DMS114 treated with DMSO at 0.1 percent for 48 hours (cell line): Measurements from ENCODE around the gene B3GNT3.
"Not testable (repeated sequence)": the region's sequence is repeated elsewhere in the genome, so short reads cannot be mapped to it uniquely, and the experiment has no call there.

Experiments used
- DNase-seq: peaks from one replicate; lab custom pipeline; 2025; ENCODE audit not compliant: unreplicated experiment; lab: John Stamatoyannopoulos, UW

Gene B3GNT3

DNA sequence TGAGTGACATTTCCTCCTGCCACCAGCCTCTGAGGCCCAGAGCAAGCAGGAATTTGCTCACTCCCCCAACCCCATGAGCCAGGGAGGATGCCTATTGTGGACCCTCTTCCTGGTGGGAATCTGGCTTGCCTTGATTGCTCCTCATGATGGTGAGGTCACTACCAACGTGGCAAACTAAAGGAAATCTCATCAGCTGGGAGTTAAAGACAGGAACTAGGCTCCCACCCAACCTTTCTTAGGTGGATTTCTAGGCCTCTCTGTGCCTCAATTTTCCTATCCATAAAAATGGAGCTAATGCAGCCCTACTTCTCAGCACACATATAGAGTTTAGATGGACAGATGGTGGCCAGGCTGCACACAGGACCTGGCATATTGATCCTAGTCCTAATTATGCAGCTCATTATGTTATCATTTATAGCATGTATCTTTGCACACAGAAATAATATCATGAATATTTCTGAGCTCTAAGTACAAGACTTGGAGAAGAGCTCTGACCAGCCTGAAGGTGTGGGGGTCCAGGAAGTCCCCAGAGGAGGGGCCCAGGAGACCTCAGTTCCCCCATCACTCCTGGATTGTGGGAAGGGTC, 2.0 kb downstream of the B3GNT3 start:
- DNase-seq: no peak

DNA sequence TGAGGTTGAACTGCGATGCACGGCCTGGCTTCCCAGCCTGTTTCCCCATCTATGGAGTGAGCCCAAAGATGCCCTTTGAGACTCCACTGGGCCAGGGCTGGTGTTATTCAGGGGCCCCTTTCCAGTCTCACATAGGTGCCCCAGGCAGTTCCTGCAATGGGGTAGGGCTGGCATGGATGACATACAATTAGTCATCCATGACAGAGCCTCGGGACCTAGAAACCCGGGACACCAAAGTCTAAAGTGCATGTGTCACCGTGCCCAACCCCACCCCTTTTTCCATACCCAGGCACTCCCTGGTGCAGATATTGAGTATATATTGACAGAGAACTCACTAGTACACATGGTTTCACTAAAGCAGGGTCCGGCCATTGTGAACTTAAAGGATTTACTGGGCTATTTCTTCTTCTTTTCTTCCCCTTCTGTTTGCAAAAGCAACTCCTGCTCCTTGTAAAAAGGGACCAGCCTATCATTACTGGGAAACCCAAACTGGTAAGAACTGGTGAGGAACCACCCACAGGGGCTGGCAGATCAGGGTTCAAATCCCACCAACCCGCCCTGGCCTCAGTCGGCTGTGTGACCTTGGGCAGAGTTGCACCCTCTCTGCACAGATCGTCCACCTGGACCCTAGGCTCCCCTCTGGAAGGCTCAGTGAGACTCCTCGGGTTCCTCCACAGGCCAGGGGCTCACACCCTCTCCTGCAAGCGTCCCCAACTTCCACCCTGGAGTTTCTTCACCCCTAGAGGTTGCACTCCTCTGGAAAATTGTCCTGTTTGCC, 2.7 kb downstream of the B3GNT3 start:
- no peak for DNase-seq

DNA sequence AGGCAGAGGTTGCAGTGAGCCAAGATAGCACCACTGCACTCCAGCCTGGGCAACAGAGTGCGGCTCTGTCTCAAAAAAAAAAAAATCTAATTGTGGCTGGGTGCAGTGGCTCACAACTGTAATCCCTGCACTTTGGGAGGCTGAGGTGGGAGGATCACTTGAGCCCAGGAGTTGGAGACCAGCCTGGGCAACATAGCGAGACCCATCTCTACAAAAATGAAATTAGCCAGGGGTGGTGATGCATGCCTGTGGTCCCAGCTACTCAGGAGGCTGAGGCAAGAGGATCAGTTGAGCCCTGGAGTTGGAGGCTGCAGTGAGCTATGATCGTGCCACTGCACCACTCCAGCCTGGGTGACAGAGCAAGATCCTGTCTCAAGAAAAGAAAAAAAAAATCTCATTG, 3.7 kb downstream of the B3GNT3 start:
- DNase-seq: not testable (repeated sequence)

DNA sequence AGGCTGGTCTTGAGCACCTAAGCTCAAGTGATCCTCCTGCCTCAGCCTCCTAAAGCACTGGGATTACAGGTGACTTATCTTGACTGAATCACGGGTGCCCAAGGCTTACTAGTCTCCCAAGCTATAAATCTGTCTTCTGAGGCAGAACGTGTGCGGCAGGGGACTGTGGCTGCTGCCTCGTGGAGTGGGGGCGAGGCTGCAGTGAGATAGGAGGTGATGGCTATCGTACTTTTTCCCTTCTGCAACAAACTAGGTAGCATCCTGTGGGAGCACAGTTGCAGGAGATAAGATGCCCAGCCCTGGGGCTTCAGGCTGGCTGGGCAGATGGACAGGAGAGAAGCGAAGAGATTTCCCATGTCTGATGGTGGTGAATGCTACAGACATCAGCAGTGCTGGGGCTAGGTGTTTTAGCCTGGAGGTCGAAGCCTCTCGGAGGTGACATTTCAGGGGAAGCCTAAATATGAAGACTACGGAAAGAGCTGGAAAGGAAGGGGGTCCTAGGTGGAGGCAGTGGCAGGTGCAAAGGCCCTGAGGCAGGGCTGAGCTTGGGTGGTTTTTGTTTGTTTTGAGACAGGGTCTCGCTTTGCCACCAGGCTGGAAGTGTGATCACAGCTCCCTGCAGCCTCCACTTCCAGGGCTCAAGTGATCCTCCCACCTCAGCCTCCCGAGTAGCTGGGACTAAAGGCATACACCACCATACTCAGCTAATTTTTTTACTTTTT, 7.4 kb downstream of the B3GNT3 start:
- no peak for DNase-seq

DNA sequence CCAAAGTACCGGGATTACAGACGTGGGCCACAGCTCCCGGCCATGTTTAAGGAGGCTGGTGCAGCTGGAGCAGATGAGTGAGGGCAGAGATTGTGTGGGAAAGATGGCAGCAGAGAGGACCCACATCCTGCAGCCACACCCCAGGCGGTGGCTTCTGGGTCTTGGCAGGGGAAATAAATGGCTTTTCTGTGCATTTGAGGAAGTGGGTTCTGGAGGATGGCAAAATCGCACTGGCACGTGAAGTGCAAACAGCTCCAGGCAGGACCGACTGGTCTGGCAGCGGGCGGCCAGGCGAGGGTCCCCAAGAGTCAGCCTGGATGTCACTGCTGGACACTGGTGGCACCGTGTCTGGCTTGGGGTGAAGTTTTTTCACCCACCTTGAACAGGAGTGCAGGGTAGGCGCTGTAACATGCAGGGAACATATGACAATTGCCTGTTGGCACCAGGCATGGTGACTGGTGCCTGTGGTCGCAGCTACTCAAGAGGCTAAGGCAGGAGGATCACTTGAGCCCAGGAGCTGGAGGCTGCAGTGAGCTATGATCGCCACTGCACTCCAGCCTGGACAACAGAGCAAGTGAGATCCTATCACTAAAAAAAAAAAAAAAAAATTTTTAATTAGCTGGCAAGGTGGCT, 8.4 kb downstream of the B3GNT3 start:
- no peak for DNase-seq

DNA sequence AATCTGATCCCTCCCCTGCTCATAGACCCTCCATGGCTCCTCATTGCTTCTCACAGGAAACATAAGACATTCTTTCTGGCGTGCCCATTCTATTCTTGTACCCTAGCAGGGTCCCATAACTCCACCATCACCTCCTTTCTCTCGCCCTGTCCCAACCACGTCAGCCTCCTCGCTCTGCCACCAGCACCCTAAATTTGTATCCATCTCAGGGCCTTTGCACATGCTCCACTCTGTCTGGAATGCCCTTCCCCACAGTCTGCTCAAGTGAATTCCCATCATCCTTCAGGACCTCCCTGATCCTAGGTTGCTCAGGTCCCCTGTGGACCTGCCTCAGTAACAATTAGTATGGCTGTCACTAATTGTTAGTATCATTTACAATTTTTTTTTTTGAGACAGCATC, 10.5 kb downstream of the B3GNT3 start:
- no peak for DNase-seq

DNA sequence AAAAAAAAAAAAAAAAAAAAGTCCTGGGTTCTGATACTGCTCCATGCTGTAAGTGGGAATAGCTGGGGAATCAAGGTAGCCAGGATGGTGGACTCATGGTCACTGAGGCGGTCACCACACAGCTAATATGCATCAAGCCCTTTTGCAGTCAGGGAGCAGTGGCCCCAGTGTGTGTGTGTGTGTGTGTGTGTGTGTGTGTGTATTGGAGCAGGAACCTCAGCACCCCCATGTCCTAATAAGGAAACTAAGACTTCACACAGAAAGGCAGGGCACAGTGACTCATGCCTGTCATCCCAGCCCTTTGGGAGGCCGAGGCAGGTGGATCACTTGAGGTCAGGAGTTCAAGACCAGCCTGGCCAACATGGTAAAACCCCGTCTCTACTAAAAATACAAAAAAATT, 12.0 kb downstream of the B3GNT3 start:
- DNase-seq: no peak

DNA sequence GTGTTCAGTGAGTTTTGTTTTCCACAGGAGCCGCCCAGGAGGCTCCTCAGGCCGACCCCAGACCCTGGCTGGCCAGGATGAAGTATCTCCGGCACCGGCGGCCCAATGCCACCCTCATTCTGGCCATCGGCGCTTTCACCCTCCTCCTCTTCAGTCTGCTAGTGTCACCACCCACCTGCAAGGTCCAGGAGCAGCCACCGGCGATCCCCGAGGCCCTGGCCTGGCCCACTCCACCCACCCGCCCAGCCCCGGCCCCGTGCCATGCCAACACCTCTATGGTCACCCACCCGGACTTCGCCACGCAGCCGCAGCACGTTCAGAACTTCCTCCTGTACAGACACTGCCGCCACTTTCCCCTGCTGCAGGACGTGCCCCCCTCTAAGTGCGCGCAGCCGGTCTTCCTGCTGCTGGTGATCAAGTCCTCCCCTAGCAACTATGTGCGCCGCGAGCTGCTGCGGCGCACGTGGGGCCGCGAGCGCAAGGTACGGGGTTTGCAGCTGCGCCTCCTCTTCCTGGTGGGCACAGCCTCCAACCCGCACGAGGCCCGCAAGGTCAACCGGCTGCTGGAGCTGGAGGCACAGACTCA, 12.9 kb downstream of the B3GNT3 start:
- no peak for DNase-seq

DNA sequence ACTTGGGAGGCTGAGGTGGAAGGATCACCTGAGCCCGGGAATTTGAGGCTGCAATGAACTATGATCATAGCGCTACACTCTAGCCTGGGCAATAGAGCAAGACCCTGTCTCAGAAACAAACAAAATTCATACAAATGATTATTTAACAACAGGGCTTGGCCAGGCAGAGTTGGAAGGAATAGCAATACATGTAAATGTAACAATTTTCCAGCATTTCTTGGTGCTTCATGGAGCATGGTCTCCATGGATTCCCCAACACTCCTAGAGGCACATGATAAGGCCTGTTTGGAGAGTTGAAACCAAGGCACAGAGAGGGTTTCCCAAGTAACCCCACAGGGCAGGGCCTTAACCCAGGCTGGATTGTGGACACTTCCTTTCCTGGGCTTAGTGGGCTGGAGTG, 16.2 kb downstream of the B3GNT3 start:
- DNase-seq: no peak

DNA sequence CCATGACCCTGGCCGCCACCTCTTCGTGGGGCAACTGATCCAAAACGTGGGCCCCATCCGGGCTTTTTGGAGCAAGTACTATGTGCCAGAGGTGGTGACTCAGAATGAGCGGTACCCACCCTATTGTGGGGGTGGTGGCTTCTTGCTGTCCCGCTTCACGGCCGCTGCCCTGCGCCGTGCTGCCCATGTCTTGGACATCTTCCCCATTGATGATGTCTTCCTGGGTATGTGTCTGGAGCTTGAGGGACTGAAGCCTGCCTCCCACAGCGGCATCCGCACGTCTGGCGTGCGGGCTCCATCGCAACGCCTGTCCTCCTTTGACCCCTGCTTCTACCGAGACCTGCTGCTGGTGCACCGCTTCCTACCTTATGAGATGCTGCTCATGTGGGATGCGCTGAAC, 16.7 kb downstream of the B3GNT3 start:
- DNase-seq: no peak

DNA sequence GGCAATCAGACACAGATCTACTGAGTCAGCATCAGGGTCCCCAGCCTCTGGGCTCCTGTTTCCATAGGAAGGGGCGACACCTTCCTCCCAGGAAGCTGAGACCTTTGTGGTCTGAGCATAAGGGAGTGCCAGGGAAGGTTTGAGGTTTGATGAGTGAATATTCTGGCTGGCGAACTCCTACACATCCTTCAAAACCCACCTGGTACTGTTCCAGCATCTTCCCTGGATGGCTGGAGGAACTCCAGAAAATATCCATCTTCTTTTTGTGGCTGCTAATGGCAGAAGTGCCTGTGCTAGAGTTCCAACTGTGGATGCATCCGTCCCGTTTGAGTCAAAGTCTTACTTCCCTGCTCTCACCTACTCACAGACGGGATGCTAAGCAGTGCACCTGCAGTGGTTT, 17.2 kb downstream of the B3GNT3 start:
- no peak for DNase-seq

DNA sequence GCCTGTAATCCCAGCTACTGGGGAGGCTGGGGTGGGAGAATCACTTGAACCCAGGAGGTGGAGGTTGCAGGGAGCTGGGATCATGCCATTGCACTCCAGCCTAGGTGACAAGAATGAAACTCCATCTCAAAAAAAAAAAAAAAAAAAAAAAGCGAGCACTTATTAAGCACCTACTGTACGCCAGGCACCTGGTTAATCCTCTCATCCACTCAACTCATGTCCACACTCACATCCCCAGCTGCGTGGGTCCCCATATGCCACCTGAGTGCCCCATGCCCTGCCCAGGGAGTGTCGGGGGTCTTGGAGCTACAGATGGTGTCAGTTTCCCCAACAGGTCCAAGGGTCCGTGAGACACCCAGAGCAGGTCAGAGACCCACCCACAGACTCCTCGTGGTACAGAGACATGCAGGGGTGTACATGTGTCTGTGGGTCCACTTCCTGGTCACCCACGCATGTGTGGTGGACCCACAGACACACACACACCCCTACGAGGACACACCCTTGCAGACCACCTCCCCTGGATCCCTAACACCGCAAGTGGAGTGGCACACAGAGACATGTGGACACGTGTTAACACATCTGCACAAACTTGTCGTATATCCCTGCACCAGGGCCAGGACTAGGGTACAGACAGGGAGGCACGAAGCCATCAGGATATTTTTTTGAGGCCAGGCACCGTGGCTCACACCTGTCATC, 22.9 kb downstream of the B3GNT3 start:
- no peak for DNase-seq

DNA sequence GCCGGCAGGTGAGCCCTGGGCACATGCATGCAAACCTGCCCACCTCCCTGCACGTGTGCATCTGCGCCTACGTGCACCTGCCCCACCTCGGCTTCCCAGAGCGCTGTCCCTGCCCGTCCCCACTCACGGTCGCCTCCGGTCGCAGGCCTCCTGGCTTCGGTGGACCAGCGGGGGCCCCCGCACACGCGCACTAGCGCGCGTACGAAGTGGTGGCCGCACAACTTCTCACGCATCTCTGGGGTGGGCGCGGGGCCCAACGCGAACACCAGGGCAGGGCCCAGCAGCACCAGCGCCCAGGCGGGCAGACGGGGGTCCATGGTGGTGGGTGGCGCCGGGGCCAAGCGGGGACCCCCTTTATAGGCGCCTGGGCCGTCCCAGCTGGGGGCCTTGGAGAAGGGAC, 26.3 kb downstream of the B3GNT3 start, which contains the start of gene INSL3:
Gene INSL3, minus strand, starts transcription at position 330 of the 400 bp plus-strand sequence. Its CDS starts 13 bp downstream, at position 317.
- DNase-seq: no peak

DNA sequence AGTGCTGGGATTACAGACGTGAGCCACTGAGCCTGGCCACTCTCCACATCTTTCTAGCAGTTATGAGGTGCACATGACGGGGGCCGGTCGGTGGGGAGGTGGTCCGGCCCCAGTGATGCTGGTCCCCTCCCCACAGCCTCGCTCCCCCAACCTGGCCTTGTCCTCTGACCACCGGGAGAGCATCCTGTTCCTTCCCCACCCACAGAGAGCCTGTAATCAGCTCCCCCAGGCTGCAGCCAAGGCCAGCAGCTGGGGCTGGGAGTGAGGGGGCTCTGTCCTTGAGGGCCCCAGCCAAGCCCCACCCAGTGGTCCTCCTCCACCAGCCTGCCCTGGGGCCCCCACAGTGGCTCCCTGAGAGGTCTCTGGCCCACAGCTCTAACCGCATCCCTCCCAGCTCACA, 29.4 kb downstream of the B3GNT3 start:
- no peak for DNase-seq

DNA sequence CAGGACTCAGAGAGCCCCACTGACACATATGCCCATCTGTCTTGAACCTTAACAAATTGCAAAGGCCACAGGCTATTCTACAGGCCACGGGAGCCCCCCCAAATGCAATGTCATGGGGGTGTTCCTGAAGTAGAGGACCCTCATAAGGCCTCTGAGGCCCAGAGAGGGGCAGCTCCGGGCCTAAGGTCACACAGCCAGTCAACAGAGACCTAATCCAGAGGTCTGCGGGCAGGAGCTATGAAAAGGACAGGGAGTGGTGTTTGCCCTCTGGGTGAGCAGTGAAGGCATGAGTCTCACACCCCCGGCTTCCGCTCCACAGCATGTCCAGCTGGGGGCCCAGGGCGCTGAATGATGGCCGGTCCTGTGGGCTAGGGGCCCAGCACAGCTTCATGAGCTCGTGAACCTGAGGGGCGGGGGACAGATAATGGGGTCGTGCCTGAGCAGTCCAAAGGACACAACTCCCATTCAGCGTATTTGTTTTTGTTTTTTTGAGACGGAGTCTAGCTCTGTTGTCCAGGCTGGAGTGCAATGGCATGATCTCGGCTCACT, 31.6 kb downstream of the B3GNT3 start:
- DNase-seq: no peak

DNA sequence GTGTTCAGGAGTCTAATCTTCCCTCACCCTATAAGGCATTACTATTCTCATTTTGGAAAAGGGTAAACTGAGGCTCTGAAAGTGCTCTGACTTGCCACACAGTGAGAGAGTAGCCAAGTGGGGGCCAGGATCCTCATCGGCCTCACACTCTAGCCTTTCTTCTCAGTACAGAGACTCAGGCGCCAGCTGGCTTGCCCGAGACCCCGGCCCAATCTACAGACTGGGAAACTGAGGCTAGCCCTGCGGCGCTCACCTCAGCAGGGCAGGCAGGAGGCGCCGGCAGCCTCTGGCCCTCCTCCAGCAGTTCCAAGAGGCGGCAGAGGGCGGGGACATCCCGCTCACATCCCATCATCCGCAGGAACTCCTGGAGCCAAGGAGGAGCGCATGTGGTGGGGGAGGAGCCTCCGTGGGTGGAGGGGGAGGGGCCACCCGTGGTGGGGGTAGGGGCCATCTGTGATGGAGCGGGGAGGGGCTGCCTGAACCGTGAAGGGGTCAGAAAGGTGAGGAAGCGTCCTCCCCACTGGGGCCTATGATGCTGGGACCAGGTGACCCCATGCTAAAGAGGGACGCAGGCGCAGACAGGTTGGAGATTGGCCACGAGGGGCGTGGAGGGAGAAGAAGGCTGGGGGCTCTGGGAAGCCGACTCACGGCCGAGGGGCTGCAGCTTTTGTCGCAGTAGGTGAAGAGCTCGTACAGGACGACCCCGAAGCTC, 35.1 kb downstream of the B3GNT3 start:
- DNase-seq: peak; percentile 22

DNA sequence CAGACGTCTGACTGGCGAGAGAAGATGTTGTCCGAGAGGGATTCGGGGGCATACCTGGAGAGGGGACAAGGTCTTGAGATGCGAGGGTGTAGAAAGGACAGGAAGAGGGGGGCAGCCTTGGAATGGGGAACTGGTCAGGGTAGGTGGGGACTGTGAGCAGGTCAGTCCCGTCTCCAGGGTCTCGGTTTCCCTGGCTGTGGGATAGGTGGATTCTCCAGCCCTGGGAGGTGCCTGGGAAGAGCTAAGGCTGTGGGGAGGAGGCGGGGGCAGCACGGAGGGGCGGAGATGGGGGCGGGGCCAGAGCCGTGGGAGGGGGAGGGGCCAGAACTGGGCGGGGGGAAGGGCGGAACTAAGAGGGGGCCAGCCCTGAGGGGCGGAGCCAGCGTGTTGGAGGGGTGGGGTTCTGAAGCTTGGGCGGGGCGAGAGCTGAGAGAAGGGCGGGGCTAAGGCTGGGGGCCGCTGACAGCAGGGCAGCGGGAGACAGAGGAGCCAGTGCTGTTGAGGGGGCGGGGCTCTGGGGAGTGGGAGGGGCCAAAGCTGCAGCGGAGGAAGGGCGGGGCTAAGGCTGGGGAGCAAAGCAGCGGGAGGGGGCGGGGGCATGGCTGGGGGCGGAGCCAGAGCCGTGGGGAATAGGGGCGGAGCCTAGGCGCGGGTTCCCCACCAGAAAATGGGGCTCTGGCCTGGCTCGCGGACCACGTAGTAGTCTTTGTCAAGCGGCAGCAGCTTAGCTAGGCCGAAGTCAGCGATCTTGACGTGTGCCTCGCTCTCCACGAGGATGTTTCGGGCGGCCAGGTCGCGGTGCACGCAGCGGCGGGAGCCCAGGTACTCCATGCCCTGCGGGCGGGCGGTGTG, 35.9 kb downstream of the B3GNT3 start:
- DNase-seq: peak; percentile 60

DNA sequence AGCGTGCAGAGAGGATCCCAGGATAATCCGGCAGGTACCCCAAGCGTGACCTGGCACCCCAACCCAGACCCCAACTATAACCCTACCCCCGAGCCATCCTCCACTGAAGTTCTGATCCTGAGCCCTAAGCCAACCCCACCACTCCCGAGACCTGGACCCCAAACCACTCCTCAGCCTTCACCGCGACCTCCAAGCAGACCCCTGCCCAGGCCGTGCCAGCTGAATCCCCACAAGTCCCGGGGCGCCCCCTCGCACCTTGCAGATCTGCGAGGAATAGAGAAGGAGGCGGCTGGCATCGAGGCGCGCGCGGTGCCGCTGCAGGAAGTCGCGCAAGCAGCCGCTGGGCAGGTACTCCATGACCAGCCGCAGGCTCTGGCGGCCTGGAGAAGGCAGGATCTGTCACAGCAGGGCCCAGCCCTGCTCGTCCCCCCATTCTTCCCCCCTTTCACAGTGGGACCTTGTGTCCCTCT, 36.5 kb downstream of the B3GNT3 start:
- no peak for DNase-seq
